K562 (cell line): ENCODE results near the gene ENG. TPM values are rescaled to one million over a fixed set of nuclear protein-coding genes. Genes with fewer than 3 reads are reported as not detected.

Experiments
- ATAC-seq: fragments of 200-7000 bp; cut with Tn5 transposase; 3 replicates; pipeline ENCODE4 v1.9.1; 2020; ENCODE audit warnings: moderate library complexity
- BruUV-seq: library from RNA; stranded (reverse); fragments of 400-500 nt; replicated peaks from 2 replicates; lab custom pipeline; 2021; lab: Mats Ljungman, UMichigan
- CTCF ChIA-PET: fragments of 300-600 bp; formaldehyde crosslinking; extraction: SDS; loops from one replicate; lab custom pipeline; 2021; ENCODE audit warnings: low intra/inter-chr PET ratio; lab: Yijun Ruan, JAX
- POLR2A ChIA-PET: fragments of 300-600, 350-650 bp; sonication (Branson Sonifier 250); formaldehyde crosslinking; extraction: SDS; loops from one replicate; lab custom pipeline; 2021; ENCODE audit warnings: antibody characterized with exemption, inconsistent platforms; lab: Yijun Ruan, JAX
- DNase-seq, 4 experiments: peaks; one replicate each; pipeline versions ENCODE4 v3.0.0 to v3.0.0-alpha.2; 2011 to 2018; ENCODE audit warnings: low spot score in 3 of 4, mixed read lengths in 3 of 4; ENCODE audit errors: extremely low read depth in 1 of 4
- FAIRE-seq: peaks from 2 replicates; lab custom pipeline; 2011; peaks lifted over from hg19 to GRCh38; lab: Jason Lieb, UNC
- H2AFZ ChIP-seq: 2 replicates; pipeline ENCODE4 v1.6.0; 2011; ENCODE audit warnings: low read depth, low read length, control low read depth, inconsistent platforms
- H3K27ac ChIP-seq: fragments of 200-600 bp; 3 replicates; pipeline ENCODE4 v1.8.0; 2011; ENCODE audit warnings: low read depth, mild to moderate bottlenecking, control low read depth, inconsistent platforms, low read length, moderate library complexity, mixed read lengths; ENCODE audit errors: extremely low read depth
- H3K27me3 ChIP-seq, 2 experiments: fragments of 300-600 bp in 1 of 2; 2 replicates in 1 of 2; 3 replicates in 1 of 2; pipeline versions ENCODE4 v1.6.0 to v1.8.0; 2011; ENCODE audit warnings: inconsistent platforms in 2 of 2, low read length in 2 of 2, mild to moderate bottlenecking in 1 of 2, mixed read lengths in 1 of 2, moderate library complexity in 1 of 2; ENCODE audit not compliant: control insufficient read depth in 2 of 2, insufficient read depth in 2 of 2
- H3K36me3 ChIP-seq: fragments of 300-600 bp; 3 replicates; pipeline ENCODE4 v1.8.0; 2011; ENCODE audit warnings: mild to moderate bottlenecking, low read length, inconsistent platforms; ENCODE audit not compliant: control insufficient read depth, insufficient read depth
- H3K4me1 ChIP-seq, 2 experiments: fragments of 200-600 bp in 1 of 2; replicated peaks in 1 of 2; 2 replicates in 1 of 2; 3 replicates in 1 of 2; pipeline versions ENCODE4 v1.5.1 to v1.8.0; 2011; ENCODE audit warnings: inconsistent platforms in 2 of 2, low read length in 2 of 2, mild to moderate bottlenecking in 1 of 2, mixed read lengths in 1 of 2, moderate library complexity in 1 of 2; ENCODE audit not compliant: control insufficient read depth in 2 of 2, insufficient read depth in 2 of 2
- H3K4me2 ChIP-seq: 2 replicates; pipeline ENCODE4 v1.6.1; 2011; ENCODE audit warnings: low read length, control low read depth, inconsistent platforms, mixed read lengths; ENCODE audit not compliant: insufficient read depth
- H3K4me3 ChIP-seq: fragments of 200-600 bp; sonication (generic), shearing (Covaris generic); 2 replicates; pipeline ENCODE4 v1.5.1; 2016; ENCODE audit warnings: control low read depth, inconsistent platforms
- H3K79me2 ChIP-seq: fragments of 200-600 bp; 3 replicates; pipeline ENCODE4 v1.8.0; 2011; ENCODE audit warnings: low read length, inconsistent platforms; ENCODE audit not compliant: control insufficient read depth, insufficient read depth
- H3K9ac ChIP-seq, 2 experiments: 2 replicates each; pipeline versions ENCODE4 v1.6.0 to v1.6.1; 2011; ENCODE audit warnings: low read depth in 2 of 2, low read length in 2 of 2, control low read depth in 1 of 2, inconsistent platforms in 1 of 2, mild to moderate bottlenecking in 1 of 2, mixed read lengths in 1 of 2; ENCODE audit not compliant: insufficient read depth in 1 of 2
- H3K9me1 ChIP-seq: one replicate; pipeline ENCODE4 v1.6.0; 2011; ENCODE audit warnings: inconsistent platforms, mild to moderate bottlenecking, low read length, moderate library complexity; ENCODE audit not compliant: control insufficient read depth, insufficient read depth
- H3K9me3 ChIP-seq: replicated peaks from 2 replicates; pipeline ENCODE4 v1.5.1; 2011; ENCODE audit warnings: low read depth, low read length, inconsistent platforms; ENCODE audit not compliant: control insufficient read depth, insufficient read depth
- H4K20me1 ChIP-seq: replicated peaks from 2 replicates; pipeline ENCODE4 v1.6.1; 2011; ENCODE audit warnings: low read length, inconsistent platforms, mixed read lengths; ENCODE audit not compliant: control insufficient read depth, insufficient read depth
- ATF3 ChIP-seq, 2 experiments: fragments of 450-650 bp in 1 of 2; sonication (generic) in 1 of 2; formaldehyde crosslinking in 1 of 2; IDR thresholded peaks in 1 of 2; conservative IDR thresholded peaks in 1 of 2; 2 replicates each; pipeline versions ENCODE4 v1.6.1 to v1.8.1; 2016 to 2023; ENCODE audit warnings: mild to moderate bottlenecking in 2 of 2, moderate library complexity in 2 of 2, inconsistent platforms in 1 of 2, missing genetic modification reagents in 1 of 2
- CCAR2 ChIP-seq: fragments of 200-400 bp; formaldehyde crosslinking; IDR thresholded peaks from 2 replicates; pipeline ENCODE4 v1.6.1; 2017; ENCODE audit warnings: mild to moderate bottlenecking, low read depth, low read length
- ELK3 ChIP-seq: fragments of 450-650 bp; formaldehyde crosslinking; IDR thresholded peaks from 2 replicates; pipeline ENCODE4 v1.4.0; 2020; ENCODE audit warnings: mild to moderate bottlenecking
- KHSRP ChIP-seq: fragments of 450-650 bp; IDR thresholded peaks from 2 replicates; pipeline ENCODE4 v1.6.1; 2017
- PATZ1 ChIP-seq: fragments of 250-450 bp; sonication (Bioruptor Pico); IDR thresholded peaks from 2 replicates; pipeline ENCODE4 v1.5.0; 2020; ENCODE audit warnings: mild to moderate bottlenecking, borderline replicate concordance
- PHTF2 ChIP-seq: fragments of 250-450 bp; sonication (Bioruptor Pico); IDR thresholded peaks from 2 replicates; pipeline ENCODE4 v1.5.0; 2021; ENCODE audit warnings: mild to moderate bottlenecking
- RBM25 ChIP-seq: fragments of 200-400 bp; formaldehyde crosslinking; IDR thresholded peaks from 2 replicates; pipeline ENCODE4 v1.6.1; 2018; ENCODE audit warnings: low read length, low read depth, moderate library complexity; ENCODE audit not compliant: severe bottlenecking
- SMARCA4 ChIP-seq: fragments of 450-650 bp; IDR thresholded peaks from 2 replicates; pipeline ENCODE4 v1.6.1; 2016
- XRCC3 ChIP-seq: fragments of 450-650 bp; IDR thresholded peaks from 2 replicates; pipeline ENCODE4 v1.6.1; 2017; ENCODE audit warnings: mild to moderate bottlenecking, moderate library complexity
- ZBTB49 ChIP-seq: sonication (generic); formaldehyde crosslinking; IDR thresholded peaks from 2 replicates; pipeline ENCODE4 v1.8.0; 2022; ENCODE audit warnings: missing genetic modification reagents, mild to moderate bottlenecking, borderline replicate concordance
- ZNF445 ChIP-seq: fragments of 250-450 bp; sonication (Bioruptor Pico); IDR thresholded peaks from 2 replicates; pipeline ENCODE4 v1.4.0; 2020; ENCODE audit warnings: low read depth, mild to moderate bottlenecking, moderate library complexity
- WGBS: fragments of 100-300 bp; shearing (Covaris generic); methylation state at CpG from one replicate; pipeline ENCODE4 v1.1.6; 2016; ENCODE audit warnings: low coverage, mixed read lengths; ENCODE audit not compliant: insufficient coverage; ENCODE audit errors: missing lambda C conversion rate; 5-methylcytosine and 5-hydroxymethylcytosine counted together
- in situ Hi-C: fragments of 300-500 bp; cut with MboI; formaldehyde crosslinking; loops from 4 replicates; pipeline ENCODE4 v1.15.0; 2018; ENCODE audit warnings: inconsistent platforms, mixed read lengths
- intact Hi-C: fragments of 100-400 bp; cut with micrococcal nuclease; formaldehyde crosslinking; loops from 2 replicates; pipeline ENCODE4 v1.14.2; 2022
- polyA plus RNA-seq, 8 experiments: library from polyadenylated mRNA; depleted of rRNA in 4 of 8; stranded (reverse) in 5 of 8; unstranded in 3 of 8; fragments of >200 nt; fragmentation: Nextera tagmentation in 2 of 8; fragmentation: Illumina TruSeq in 1 of 8; extraction: Ambion mirVana in 2 of 8; extraction: Trizol in 1 of 8; gene quantifications; 2 replicates each; pipeline versions ENCODE4 v1.2.1 to v1.2.3, GENCODE V29; 2011 to 2014; ENCODE audit warnings: inconsistent platforms in 1 of 8, missing spikeins in 1 of 8
- total RNA-seq, 7 experiments: library from RNA; depleted of rRNA in 6 of 7; stranded (reverse); fragments of >200 nt in 6 of 7; fragmentation: Illumina TruSeq in 2 of 7; extraction: Trizol in 2 of 7; gene quantifications; 2 replicates each; pipeline versions ENCODE4 v1.2.1 to v1.2.3, GENCODE V29; 2011 to 2021; ENCODE audit warnings: low replicate concordance in 1 of 7

Gene ENG
- total and polyA plus RNA-seq, 9 of the 15 experiments (the other 6 are each of a cell fraction or from before 2014, with no cell fraction given): 0.04 to 0.40 (median 0.14) TPM; not detected in 1

GRCh38 chr9:127806871-127807270 lies 47.6 kb downstream of the ENG start:
- DNase-seq: no peak
- H3K79me2 ChIP-seq: peaks cover 24% of the 10 kb centered on the region
- H4K20me1 ChIP-seq: peaks cover 7% of the 10 kb centered on the region
- ATAC-seq: no peak
- no peaks in the 10 kb centered on the region for H3K27me3 ChIP-seq
- H2AFZ ChIP-seq: no peak overlapping the region
- POLR2A ChIA-PET: no interaction called here
- in situ Hi-C loops: loop anchor here (5.0 kb wide), 1 partner anchor 65 kb away; no protein-coding TSS in a partner anchor
- no peak overlapping the region for H3K27ac ChIP-seq
- no TSS peak for BruUV-seq
- H3K4me3 ChIP-seq: no peak overlapping the region
- H3K9ac ChIP-seq: no peak overlapping the region
- no peak overlapping the region for H3K4me2 ChIP-seq
- 98% methylated on average over 14 of the region's 14 CpGs for WGBS
- H3K9me3 ChIP-seq: no peaks in the 10 kb centered on the region
- peaks cover 27 to 52% of the 10 kb centered on the region in 2 experiments for H3K4me1 ChIP-seq
- intact Hi-C loops: no loop called here
- CTCF ChIA-PET: no interaction called here
- peaks cover 2% of the 10 kb centered on the region for H3K9me1 ChIP-seq
- peaks cover 69% of the 10 kb centered on the region for H3K36me3 ChIP-seq
- no peak for FAIRE-seq
- TF ChIP-seq SMARCA4 (no peak), PATZ1 (CRISPR knock-in tag) (no peak), RBM25 (no peak), ZNF445 (CRISPR knock-in tag) (no peak), ZBTB49 (CRISPR knock-in tag) (no peak), KHSRP (no peak), XRCC3 (no peak), ELK3 (CRISPR knock-in tag) (no peak), PHTF2 (CRISPR knock-in tag) (no peak), ATF3 (IDR thresholded peaks at IDR 0.05) (no peak), ATF3 (CRISPR knock-in tag; conservative IDR thresholded peaks at IDR 0.05) (no peak), CCAR2 (no peak)
